K562 (cell line): ENCODE measurements around the gene MTIF3.

Experiments
- ARNT ChIP-seq, 2 experiments: fragments of 450-650 bp; IDR thresholded peaks; 2 replicates each; pipeline ENCODE4 v1.6.1; 2016; ENCODE audit warnings: mild to moderate bottlenecking in 1 of 2
- CTCF ChIP-seq, 3 experiments: IDR thresholded peaks in 2 of 3; conservative IDR thresholded peaks in 1 of 3; 2 replicates each; pipeline ENCODE4 v1.5.1; 2011 to 2012; ENCODE audit warnings: low read length in 3 of 3, mild to moderate bottlenecking in 3 of 3, control low read depth in 2 of 3, improper control_type of control experiment in 1 of 3, inconsistent platforms in 1 of 3, low read depth in 1 of 3, mixed read lengths in 1 of 3, moderate library complexity in 1 of 3; ENCODE audit not compliant: insufficient read depth in 2 of 3
- DPF2 ChIP-seq: fragments of 450-650 bp; IDR thresholded peaks from 2 replicates; pipeline ENCODE4 v1.6.1; 2016
- KDM5B ChIP-seq: fragments of 200-600 bp; sonication (generic); IDR thresholded peaks from 2 replicates; pipeline ENCODE4 v1.6.1; 2012; ENCODE audit warnings: low read depth, mild to moderate bottlenecking, moderate library complexity, low read length, control low read depth, inconsistent platforms; ENCODE audit not compliant: insufficient replicate concordance
- ZNF395 ChIP-seq: fragments of 200-800 bp; sonication (Bioruptor generic); IDR thresholded peaks from 2 replicates; pipeline ENCODE4 v1.6.1; 2017; ENCODE audit warnings: missing genetic modification characterization, missing compliant biosample characterization
- ZNF561 ChIP-seq: fragments of 450-650 bp; formaldehyde crosslinking; conservative IDR thresholded peaks from 2 replicates; pipeline ENCODE4 v1.4.0; 2020; ENCODE audit warnings: mild to moderate bottlenecking, moderate library complexity
- TF ChIP-seq, protein P1 (sequence below): fragments of 450-650 bp; IDR thresholded peaks from 2 replicates; pipeline ENCODE4 v1.6.1; 2017; ENCODE audit warnings: antibody characterized with exemption, mild to moderate bottlenecking
- TF ChIP-seq, protein P2 (sequence below): sonication (generic); formaldehyde crosslinking; IDR thresholded peaks from 2 replicates; pipeline ENCODE4 v1.8.0; 2022; ENCODE audit warnings: mild to moderate bottlenecking, missing genetic modification reagents
- TF ChIP-seq, protein P3 (sequence below): fragments of 450-650 bp; conservative IDR thresholded peaks from 2 replicates; pipeline ENCODE4 v1.6.1; 2016; ENCODE audit warnings: missing genetic modification characterization, low read depth, mild to moderate bottlenecking, missing compliant biosample characterization, moderate library complexity

GRCh38 chr13:27496006-27496405 lies 45.6 kb upstream of the MTIF3 start:
- TF ChIP-seq, protein P1, sequence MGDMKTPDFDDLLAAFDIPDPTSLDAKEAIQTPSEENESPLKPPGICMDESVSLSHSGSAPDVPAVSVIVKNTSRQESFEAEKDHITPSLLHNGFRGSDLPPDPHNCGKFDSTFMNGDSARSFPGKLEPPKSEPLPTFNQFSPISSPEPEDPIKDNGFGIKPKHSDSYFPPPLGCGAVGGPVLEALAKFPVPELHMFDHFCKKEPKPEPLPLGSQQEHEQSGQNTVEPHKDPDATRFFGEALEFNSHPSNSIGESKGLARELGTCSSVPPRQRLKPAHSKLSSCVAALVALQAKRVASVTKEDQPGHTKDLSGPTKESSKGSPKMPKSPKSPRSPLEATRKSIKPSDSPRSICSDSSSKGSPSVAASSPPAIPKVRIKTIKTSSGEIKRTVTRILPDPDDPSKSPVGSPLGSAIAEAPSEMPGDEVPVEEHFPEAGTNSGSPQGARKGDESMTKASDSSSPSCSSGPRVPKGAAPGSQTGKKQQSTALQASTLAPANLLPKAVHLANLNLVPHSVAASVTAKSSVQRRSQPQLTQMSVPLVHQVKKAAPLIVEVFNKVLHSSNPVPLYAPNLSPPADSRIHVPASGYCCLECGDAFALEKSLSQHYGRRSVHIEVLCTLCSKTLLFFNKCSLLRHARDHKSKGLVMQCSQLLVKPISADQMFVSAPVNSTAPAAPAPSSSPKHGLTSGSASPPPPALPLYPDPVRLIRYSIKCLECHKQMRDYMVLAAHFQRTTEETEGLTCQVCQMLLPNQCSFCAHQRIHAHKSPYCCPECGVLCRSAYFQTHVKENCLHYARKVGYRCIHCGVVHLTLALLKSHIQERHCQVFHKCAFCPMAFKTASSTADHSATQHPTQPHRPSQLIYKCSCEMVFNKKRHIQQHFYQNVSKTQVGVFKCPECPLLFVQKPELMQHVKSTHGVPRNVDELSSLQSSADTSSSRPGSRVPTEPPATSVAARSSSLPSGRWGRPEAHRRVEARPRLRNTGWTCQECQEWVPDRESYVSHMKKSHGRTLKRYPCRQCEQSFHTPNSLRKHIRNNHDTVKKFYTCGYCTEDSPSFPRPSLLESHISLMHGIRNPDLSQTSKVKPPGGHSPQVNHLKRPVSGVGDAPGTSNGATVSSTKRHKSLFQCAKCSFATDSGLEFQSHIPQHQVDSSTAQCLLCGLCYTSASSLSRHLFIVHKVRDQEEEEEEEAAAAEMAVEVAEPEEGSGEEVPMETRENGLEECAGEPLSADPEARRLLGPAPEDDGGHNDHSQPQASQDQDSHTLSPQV: no peak
- TF ChIP-seq KDM5B (no peak), ZNF395 (no peak), ARNT (IDR thresholded peaks at IDR 0.05) (no peak), ZNF561 (CRISPR knock-in tag) (no peak), DPF2 (no peak), CTCF (IDR thresholded peaks at IDR 0.05 in 2 of 3, conservative IDR thresholded peaks at IDR 0.05 in 1 of 3; ENCODE audit: insufficient read depth in 2 of 3, low read depth in 1 of 3, low read length in 3 of 3) (no peak)
- TF ChIP-seq, protein P2, sequence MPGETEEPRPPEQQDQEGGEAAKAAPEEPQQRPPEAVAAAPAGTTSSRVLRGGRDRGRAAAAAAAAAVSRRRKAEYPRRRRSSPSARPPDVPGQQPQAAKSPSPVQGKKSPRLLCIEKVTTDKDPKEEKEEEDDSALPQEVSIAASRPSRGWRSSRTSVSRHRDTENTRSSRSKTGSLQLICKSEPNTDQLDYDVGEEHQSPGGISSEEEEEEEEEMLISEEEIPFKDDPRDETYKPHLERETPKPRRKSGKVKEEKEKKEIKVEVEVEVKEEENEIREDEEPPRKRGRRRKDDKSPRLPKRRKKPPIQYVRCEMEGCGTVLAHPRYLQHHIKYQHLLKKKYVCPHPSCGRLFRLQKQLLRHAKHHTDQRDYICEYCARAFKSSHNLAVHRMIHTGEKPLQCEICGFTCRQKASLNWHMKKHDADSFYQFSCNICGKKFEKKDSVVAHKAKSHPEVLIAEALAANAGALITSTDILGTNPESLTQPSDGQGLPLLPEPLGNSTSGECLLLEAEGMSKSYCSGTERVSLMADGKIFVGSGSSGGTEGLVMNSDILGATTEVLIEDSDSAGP (CRISPR knock-in tag): no peak
- TF ChIP-seq, protein P3, sequence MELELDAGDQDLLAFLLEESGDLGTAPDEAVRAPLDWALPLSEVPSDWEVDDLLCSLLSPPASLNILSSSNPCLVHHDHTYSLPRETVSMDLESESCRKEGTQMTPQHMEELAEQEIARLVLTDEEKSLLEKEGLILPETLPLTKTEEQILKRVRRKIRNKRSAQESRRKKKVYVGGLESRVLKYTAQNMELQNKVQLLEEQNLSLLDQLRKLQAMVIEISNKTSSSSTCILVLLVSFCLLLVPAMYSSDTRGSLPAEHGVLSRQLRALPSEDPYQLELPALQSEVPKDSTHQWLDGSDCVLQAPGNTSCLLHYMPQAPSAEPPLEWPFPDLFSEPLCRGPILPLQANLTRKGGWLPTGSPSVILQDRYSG (tag): no peak
